ENCODE measurements around the gene NFE2.

Gene NFE2

DNA sequence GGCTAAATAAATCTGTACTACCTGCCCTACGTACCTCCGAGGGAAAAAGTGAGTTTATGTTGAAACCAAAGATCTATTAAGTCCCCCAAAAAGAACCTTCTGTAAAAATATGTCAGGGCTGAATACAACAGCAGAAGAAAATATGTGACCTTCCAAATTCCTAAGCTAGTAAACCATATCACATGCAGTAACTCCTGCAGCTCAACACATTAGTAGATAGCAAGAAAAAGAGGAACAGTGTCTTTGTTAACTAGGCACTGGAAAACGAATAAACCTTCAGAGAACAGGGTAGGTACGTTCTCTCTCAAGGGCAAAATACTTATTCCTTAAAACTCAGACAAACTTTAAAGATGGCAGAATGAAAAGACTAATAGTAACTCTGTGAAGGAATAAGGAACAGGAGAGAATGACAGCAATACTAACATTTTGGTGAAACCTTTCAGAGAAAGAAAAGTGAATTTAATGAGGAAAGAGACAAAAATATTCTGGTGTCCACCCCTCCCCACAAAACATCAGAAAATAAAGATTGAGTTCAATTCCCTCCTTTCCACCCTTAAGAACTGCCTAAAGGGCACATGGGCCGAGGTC lies 38.9 kb downstream of the NFE2 start:
- peaks cover 5% of the 10 kb centered on the region for H3K79me1 ChIP-seq (replicated peaks; ENCODE audit: low read length, poor library complexity, severe bottlenecking)
- no peak overlapping the region for H2BK15ac ChIP-seq (ENCODE audit: low read depth, poor library complexity, severe bottlenecking)
- H4K8ac ChIP-seq (ENCODE audit: low read length), result no peak overlapping the region
- H3K4me3 ChIP-seq (ENCODE audit: insufficient read depth in 1 of 2, low read depth in 1 of 2, low read length in 2 of 2), result peak overlapping the region in 1 of 2 experiments; percentile 38
- H4K91ac ChIP-seq (ENCODE audit: low read length), result no peak overlapping the region
- DNase-seq, result no peak
- no peak overlapping the region for H3K23ac ChIP-seq (ENCODE audit: low read length in 2 of 2)
- H3K18ac ChIP-seq (ENCODE audit: low read depth in 1 of 2, low read length in 2 of 2), result no peak overlapping the region
- no peak overlapping the region for H3K4me2 ChIP-seq (ENCODE audit: low read length, poor library complexity, severe bottlenecking)
- peak overlapping the region; percentile 98 for H3K27ac ChIP-seq (ENCODE audit: low read length, poor library complexity, severe bottlenecking)
- H3K9ac ChIP-seq (ENCODE audit: low read length), result peak overlapping the region; percentile 59
- WGBS, result 67% methylated on average over 3 of the region's 5 CpGs
- no peaks in the 10 kb centered on the region for H3K9me3 ChIP-seq (ENCODE audit: control insufficient read depth, low read length)
- H3K36me3 ChIP-seq (ENCODE audit: control insufficient read depth in 1 of 2, insufficient read depth in 2 of 2, low read depth in 1 of 2, low read length in 2 of 2), result peaks cover under 1 to 7% of the 10 kb centered on the region in 2 experiments
- H3K27me3 ChIP-seq (ENCODE audit: control insufficient read depth in 1 of 2, insufficient read depth in 1 of 2, low read length in 2 of 2), result no peaks in the 10 kb centered on the region
- H3K4me1 ChIP-seq (ENCODE audit: control insufficient read depth, insufficient read depth, low read depth, low read length), result peaks cover 15% of the 10 kb centered on the region
- no peak overlapping the region for H2AFZ ChIP-seq (ENCODE audit: low read depth, low read length)
- H2BK12ac ChIP-seq (ENCODE audit: low read length in 2 of 2), result no peak overlapping the region
- peak overlapping the region; percentile 71 for H2BK5ac ChIP-seq (ENCODE audit: low read depth, low read length, poor library complexity, severe bottlenecking)
- no peak overlapping the region for H2BK120ac ChIP-seq (ENCODE audit: low read depth, low read length)
- H3K4ac ChIP-seq (ENCODE audit: low read depth in 1 of 2, low read length in 2 of 2), result no peak overlapping the region
- no peak overlapping the region for H3K14ac ChIP-seq (ENCODE audit: low read length in 2 of 2)
- H2AK5ac ChIP-seq (ENCODE audit: low read length, severe bottlenecking), result peak overlapping the region; percentile 89

DNA sequence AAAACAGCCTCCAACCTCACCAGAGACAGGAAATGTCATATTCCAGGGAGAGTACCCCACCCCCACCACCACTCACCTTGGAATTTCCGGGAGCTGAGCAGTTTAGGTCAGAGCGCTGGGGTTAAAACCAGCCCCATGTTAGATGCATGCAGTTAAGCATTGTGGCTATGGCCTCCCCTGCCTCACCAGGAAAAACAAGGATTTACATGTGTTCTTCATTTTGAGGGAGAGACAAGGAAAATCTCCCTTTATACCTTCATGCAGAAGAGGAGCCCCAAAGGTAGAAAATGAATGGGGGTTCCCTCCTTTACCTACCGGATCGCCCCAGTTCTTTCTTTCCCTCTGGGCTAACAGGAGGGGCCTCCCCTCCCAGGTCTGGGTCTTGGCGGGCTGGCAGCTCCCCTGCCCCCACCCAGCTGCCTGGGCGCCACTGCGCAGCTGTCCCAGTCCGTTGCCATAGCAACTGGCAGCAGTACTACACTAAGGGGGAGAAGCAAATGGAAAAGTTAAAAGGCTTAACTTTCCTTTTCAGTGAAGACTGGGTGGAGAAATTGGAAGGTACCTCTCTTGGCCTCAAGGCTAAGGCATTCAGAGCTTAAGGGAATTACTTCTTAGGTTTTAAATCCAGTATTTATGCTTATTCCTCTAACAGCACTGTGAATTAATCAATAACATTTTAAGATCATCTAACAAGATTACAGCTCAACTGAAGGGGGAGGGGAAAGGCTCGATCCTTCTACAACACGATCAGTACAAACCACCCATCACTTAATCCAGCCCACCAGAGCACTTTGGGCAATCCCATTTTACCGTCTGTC lies 41.4 kb downstream of the NFE2 start:
- Histone ChIP-seq H2BK120ac (ENCODE audit: low read depth, low read length) (peak overlapping the region; percentile 97), H3K9me3 (ENCODE audit: control insufficient read depth, low read length) (no peaks in the 10 kb centered on the region), H3K27me3 (ENCODE audit: control insufficient read depth in 1 of 2, insufficient read depth in 1 of 2, low read length in 2 of 2) (no peaks in the 10 kb centered on the region), H2BK15ac (ENCODE audit: low read depth, poor library complexity, severe bottlenecking) (peak overlapping the region; percentile 89), H4K91ac (ENCODE audit: low read length) (peak overlapping the region; percentile 61), H3K4ac (ENCODE audit: low read depth in 1 of 2, low read length in 2 of 2) (peak overlapping the region; percentile 54 to 64), H2BK12ac (ENCODE audit: low read length in 2 of 2) (peak overlapping the region in 1 of 2 experiments; percentile 89), H3K23ac (ENCODE audit: low read length in 2 of 2) (no peak overlapping the region), H3K36me3 (ENCODE audit: control insufficient read depth in 1 of 2, insufficient read depth in 2 of 2, low read depth in 1 of 2, low read length in 2 of 2) (peaks cover 8 to 30% of the 10 kb centered on the region in 2 experiments), H3K4me2 (ENCODE audit: low read length, poor library complexity, severe bottlenecking) (peak overlapping the region; percentile 54), H3K14ac (ENCODE audit: low read length in 2 of 2) (peak overlapping the region in 1 of 2 experiments; percentile 86), H3K79me1 (replicated peaks; ENCODE audit: low read length, poor library complexity, severe bottlenecking) (peaks cover 6% of the 10 kb centered on the region), H3K27ac (ENCODE audit: low read length, poor library complexity, severe bottlenecking) (peak overlapping the region; percentile 99), H2BK5ac (ENCODE audit: low read depth, low read length, poor library complexity, severe bottlenecking) (peak overlapping the region; percentile 48), H4K8ac (ENCODE audit: low read length) (peak overlapping the region; percentile 72), H3K4me1 (ENCODE audit: control insufficient read depth, insufficient read depth, low read depth, low read length) (peaks cover 18% of the 10 kb centered on the region), H3K9ac (ENCODE audit: low read length) (peak overlapping the region; percentile 97), H2AK5ac (ENCODE audit: low read length, severe bottlenecking) (peak overlapping the region; percentile 29), H2AFZ (ENCODE audit: low read depth, low read length) (no peak overlapping the region), H3K4me3 (ENCODE audit: insufficient read depth in 1 of 2, low read depth in 1 of 2, low read length in 2 of 2) (peak overlapping the region in 1 of 2 experiments; percentile 76), H3K18ac (ENCODE audit: low read depth in 1 of 2, low read length in 2 of 2) (peak overlapping the region; percentile 75 to 95)
- DNase-seq, result peak; percentile 95
- 0% methylated on average over 5 of the region's 11 CpGs for WGBS

DNA sequence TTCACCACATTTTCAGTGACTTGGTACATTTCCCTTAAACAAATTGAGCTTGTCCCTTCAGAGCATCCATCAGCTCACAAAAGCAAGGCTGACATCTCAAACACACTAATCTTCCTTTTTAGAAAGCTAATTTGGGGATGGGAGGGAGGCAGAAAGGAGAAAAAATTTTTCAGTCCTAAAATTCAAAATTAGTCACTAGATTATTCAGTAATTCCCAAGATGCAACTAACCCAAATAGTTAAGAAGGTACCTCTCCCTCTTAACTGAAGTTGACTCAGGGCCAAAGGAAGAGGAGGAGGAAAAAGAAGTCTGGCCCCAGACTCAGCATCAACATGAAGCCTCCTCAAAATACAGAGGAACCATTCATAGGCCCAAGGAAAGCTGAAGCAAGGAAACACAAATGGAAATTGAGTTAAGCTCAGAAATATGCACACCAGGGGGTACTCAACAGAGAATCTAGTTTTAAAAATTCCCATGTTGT lies 42.6 kb downstream of the NFE2 start:
- peaks cover 14% of the 10 kb centered on the region for H3K4me1 ChIP-seq (ENCODE audit: control insufficient read depth, insufficient read depth, low read depth, low read length)
- peaks cover 4% of the 10 kb centered on the region for H3K79me1 ChIP-seq (replicated peaks; ENCODE audit: low read length, poor library complexity, severe bottlenecking)
- H4K91ac ChIP-seq (ENCODE audit: low read length), result no peak overlapping the region
- no peak overlapping the region for H3K23ac ChIP-seq (ENCODE audit: low read length in 2 of 2)
- peaks cover 13 to 37% of the 10 kb centered on the region in 2 experiments for H3K36me3 ChIP-seq (ENCODE audit: control insufficient read depth in 1 of 2, insufficient read depth in 2 of 2, low read depth in 1 of 2, low read length in 2 of 2)
- H2BK15ac ChIP-seq (ENCODE audit: low read depth, poor library complexity, severe bottlenecking), result no peak overlapping the region
- H2BK120ac ChIP-seq (ENCODE audit: low read depth, low read length), result no peak overlapping the region
- H3K4ac ChIP-seq (ENCODE audit: low read depth in 1 of 2, low read length in 2 of 2), result peak overlapping the region in 1 of 2 experiments; percentile 83
- no peaks in the 10 kb centered on the region for H3K27me3 ChIP-seq (ENCODE audit: control insufficient read depth in 1 of 2, insufficient read depth in 1 of 2, low read length in 2 of 2)
- H2BK12ac ChIP-seq (ENCODE audit: low read length in 2 of 2), result no peak overlapping the region
- H3K9ac ChIP-seq (ENCODE audit: low read length), result peak overlapping the region; percentile 97
- peak overlapping the region in 1 of 2 experiments; percentile 16 for H3K18ac ChIP-seq (ENCODE audit: low read depth in 1 of 2, low read length in 2 of 2)
- H2BK5ac ChIP-seq (ENCODE audit: low read depth, low read length, poor library complexity, severe bottlenecking), result peak overlapping the region; percentile 46
- H3K4me2 ChIP-seq (ENCODE audit: low read length, poor library complexity, severe bottlenecking), result no peak overlapping the region
- peak overlapping the region in 1 of 2 experiments; percentile 76 for H3K4me3 ChIP-seq (ENCODE audit: insufficient read depth in 1 of 2, low read depth in 1 of 2, low read length in 2 of 2)
- H3K14ac ChIP-seq (ENCODE audit: low read length in 2 of 2), result no peak overlapping the region
- H3K9me3 ChIP-seq (ENCODE audit: control insufficient read depth, low read length), result no peaks in the 10 kb centered on the region
- DNase-seq, result peak; percentile 45
- peak overlapping the region; percentile 99 for H3K27ac ChIP-seq (ENCODE audit: low read length, poor library complexity, severe bottlenecking)
- no peak overlapping the region for H4K8ac ChIP-seq (ENCODE audit: low read length)
- no peak overlapping the region for H2AFZ ChIP-seq (ENCODE audit: low read depth, low read length)
- H2AK5ac ChIP-seq (ENCODE audit: low read length, severe bottlenecking), result no peak overlapping the region

DNA sequence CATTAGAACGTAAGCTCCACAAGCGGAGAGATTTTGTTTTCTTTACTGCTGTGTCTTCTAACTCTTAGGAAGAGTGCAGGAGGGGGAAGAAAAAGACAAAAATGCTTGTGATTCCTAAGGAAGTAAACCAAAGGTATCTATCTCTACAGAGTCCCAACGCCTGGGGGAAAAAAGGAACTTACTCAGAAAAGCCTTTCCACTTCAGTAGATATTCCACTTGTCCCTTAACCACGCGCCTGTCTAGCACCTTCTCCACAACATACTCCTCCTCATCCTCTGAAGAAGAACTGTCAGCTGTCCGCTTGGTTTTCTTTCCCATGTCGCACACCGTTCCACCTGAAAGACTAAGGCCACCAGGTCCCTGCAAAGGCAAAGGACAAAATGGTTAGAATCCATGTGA lies 43.5 kb downstream of the NFE2 start:
- Histone ChIP-seq H4K91ac (ENCODE audit: low read length) (no peak overlapping the region), H3K4me3 (ENCODE audit: insufficient read depth in 1 of 2, low read depth in 1 of 2, low read length in 2 of 2) (no peak overlapping the region), H3K27ac (ENCODE audit: low read length, poor library complexity, severe bottlenecking) (peak overlapping the region; percentile 99), H3K9me3 (ENCODE audit: control insufficient read depth, low read length) (no peaks in the 10 kb centered on the region), H3K4me1 (ENCODE audit: control insufficient read depth, insufficient read depth, low read depth, low read length) (peaks cover 11% of the 10 kb centered on the region), H2BK12ac (ENCODE audit: low read length in 2 of 2) (no peak overlapping the region), H3K4me2 (ENCODE audit: low read length, poor library complexity, severe bottlenecking) (no peak overlapping the region), H3K27me3 (ENCODE audit: control insufficient read depth in 1 of 2, insufficient read depth in 1 of 2, low read length in 2 of 2) (no peaks in the 10 kb centered on the region), H3K79me1 (replicated peaks; ENCODE audit: low read length, poor library complexity, severe bottlenecking) (peaks cover 4% of the 10 kb centered on the region), H3K4ac (ENCODE audit: low read depth in 1 of 2, low read length in 2 of 2) (no peak overlapping the region), H3K9ac (ENCODE audit: low read length) (peak overlapping the region; percentile 97), H3K14ac (ENCODE audit: low read length in 2 of 2) (no peak overlapping the region), H2BK120ac (ENCODE audit: low read depth, low read length) (no peak overlapping the region), H3K18ac (ENCODE audit: low read depth in 1 of 2, low read length in 2 of 2) (no peak overlapping the region), H3K36me3 (ENCODE audit: control insufficient read depth in 1 of 2, insufficient read depth in 2 of 2, low read depth in 1 of 2, low read length in 2 of 2) (peaks cover 16 to 40% of the 10 kb centered on the region in 2 experiments), H2AK5ac (ENCODE audit: low read length, severe bottlenecking) (peak overlapping the region; percentile 11), H4K8ac (ENCODE audit: low read length) (no peak overlapping the region), H2AFZ (ENCODE audit: low read depth, low read length) (no peak overlapping the region), H3K23ac (ENCODE audit: low read length in 2 of 2) (no peak overlapping the region), H2BK5ac (ENCODE audit: low read depth, low read length, poor library complexity, severe bottlenecking) (no peak overlapping the region), H2BK15ac (ENCODE audit: low read depth, poor library complexity, severe bottlenecking) (no peak overlapping the region)
- no peak for DNase-seq
- WGBS, result 96% methylated on average over 7 of the region's 8 CpGs
